Progenitor cell of endocrine pancreas (in vitro differentiated cells): ENCODE measurements around the gene NPPA. TPM values are rescaled to one million over a fixed set of nuclear protein-coding genes. Genes with fewer than 3 reads are reported as not detected.
A peak's percentile ranks its signal among the peaks of the same experiment; 100 is the strongest.
"Not testable (repeated sequence)": the region's sequence is repeated elsewhere in the genome, so short reads cannot be mapped to it uniquely, and the experiment has no call there.

Source experiments
- DNase-seq: peaks from one replicate; pipeline ENCODE4 v3.0.0; 2021; ENCODE audit warnings: low spot score; ENCODE audit not compliant: unreplicated experiment
- H3K27ac Mint-ChIP-seq: 2 replicates; pipeline ENCODE4 v1.8.0; 2021; ENCODE audit warnings: mild to moderate bottlenecking, moderate library complexity, mixed read lengths
- H3K27me3 Mint-ChIP-seq: 2 replicates; pipeline ENCODE4 v1.8.0; 2021; ENCODE audit warnings: mixed read lengths
- H3K36me3 Mint-ChIP-seq: 2 replicates; pipeline ENCODE4 v1.8.0; 2022; ENCODE audit warnings: mixed read lengths; ENCODE audit not compliant: insufficient read depth
- H3K4me1 Mint-ChIP-seq: 2 replicates; pipeline ENCODE4 v1.8.0; 2021; ENCODE audit warnings: low read depth, mixed read lengths
- H3K4me3 Mint-ChIP-seq: 2 replicates; pipeline ENCODE4 v1.8.0; 2021; ENCODE audit warnings: low read depth, mild to moderate bottlenecking, moderate library complexity, mixed read lengths
- H3K9me3 Mint-ChIP-seq: 2 replicates; pipeline ENCODE4 v1.8.0; 2021; ENCODE audit warnings: low read depth, mixed read lengths
- total RNA-seq: library from RNA; stranded (reverse); gene quantifications from 2 replicates; pipeline ENCODE4 v1.2.1, GENCODE V29; 2021
- TF ChIP-seq, protein P1 (sequence below): fragments of 200-600 bp; sonication (generic); IDR thresholded peaks from one replicate; pipeline ENCODE4 v1.5.0; 2021; ENCODE audit warnings: antibody characterized with exemption, mild to moderate bottlenecking; ENCODE audit not compliant: unreplicated experiment

NPPA gene
- total RNA-seq, 1 donor from 2014 or later, result not detected

DNA sequence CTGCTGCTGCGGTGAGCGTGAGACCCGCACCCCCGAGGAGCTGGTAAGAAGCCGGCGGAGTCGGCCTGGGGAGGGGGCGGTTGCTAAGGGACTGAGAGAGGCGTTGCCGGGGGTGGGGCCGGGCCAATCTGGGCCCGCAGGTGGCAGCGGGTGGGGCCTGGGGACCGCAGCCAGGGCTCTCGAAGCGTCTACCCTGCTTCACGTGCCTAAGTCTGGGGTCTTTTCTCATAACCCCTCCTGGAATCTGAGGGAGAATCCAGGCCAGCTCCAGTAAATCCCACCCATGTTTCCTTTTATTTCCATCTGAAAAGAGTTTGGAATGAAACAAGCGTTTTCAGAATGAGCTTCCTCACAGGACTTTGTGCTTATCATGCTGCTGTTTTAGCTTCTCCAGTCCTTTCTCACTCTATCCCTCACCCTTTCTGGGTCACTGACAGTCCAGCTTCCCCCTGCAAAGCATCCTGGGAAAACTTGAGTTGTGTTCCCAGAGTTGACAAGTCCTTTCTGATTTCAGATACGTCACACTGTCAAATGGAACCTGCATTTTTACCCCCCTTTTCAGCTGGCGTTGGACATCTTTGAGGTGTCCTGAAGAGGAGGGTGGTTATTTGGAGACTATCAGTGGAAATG, 41.2 kb downstream of the NPPA start:
- H3K27ac Mint-ChIP-seq, result peak overlapping the region; percentile 97
- TF ChIP-seq, protein P1, sequence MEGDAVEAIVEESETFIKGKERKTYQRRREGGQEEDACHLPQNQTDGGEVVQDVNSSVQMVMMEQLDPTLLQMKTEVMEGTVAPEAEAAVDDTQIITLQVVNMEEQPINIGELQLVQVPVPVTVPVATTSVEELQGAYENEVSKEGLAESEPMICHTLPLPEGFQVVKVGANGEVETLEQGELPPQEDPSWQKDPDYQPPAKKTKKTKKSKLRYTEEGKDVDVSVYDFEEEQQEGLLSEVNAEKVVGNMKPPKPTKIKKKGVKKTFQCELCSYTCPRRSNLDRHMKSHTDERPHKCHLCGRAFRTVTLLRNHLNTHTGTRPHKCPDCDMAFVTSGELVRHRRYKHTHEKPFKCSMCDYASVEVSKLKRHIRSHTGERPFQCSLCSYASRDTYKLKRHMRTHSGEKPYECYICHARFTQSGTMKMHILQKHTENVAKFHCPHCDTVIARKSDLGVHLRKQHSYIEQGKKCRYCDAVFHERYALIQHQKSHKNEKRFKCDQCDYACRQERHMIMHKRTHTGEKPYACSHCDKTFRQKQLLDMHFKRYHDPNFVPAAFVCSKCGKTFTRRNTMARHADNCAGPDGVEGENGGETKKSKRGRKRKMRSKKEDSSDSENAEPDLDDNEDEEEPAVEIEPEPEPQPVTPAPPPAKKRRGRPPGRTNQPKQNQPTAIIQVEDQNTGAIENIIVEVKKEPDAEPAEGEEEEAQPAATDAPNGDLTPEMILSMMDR, result no peak
- peak overlapping the region; percentile 100 for H3K4me3 Mint-ChIP-seq
- no peaks in the 10 kb centered on the region for H3K27me3 Mint-ChIP-seq
- no peak for DNase-seq
- peaks cover 5% of the 10 kb centered on the region for H3K36me3 Mint-ChIP-seq
- H3K9me3 Mint-ChIP-seq, result no peaks in the 10 kb centered on the region
- H3K4me1 Mint-ChIP-seq, result peaks cover 44% of the 10 kb centered on the region

DNA sequence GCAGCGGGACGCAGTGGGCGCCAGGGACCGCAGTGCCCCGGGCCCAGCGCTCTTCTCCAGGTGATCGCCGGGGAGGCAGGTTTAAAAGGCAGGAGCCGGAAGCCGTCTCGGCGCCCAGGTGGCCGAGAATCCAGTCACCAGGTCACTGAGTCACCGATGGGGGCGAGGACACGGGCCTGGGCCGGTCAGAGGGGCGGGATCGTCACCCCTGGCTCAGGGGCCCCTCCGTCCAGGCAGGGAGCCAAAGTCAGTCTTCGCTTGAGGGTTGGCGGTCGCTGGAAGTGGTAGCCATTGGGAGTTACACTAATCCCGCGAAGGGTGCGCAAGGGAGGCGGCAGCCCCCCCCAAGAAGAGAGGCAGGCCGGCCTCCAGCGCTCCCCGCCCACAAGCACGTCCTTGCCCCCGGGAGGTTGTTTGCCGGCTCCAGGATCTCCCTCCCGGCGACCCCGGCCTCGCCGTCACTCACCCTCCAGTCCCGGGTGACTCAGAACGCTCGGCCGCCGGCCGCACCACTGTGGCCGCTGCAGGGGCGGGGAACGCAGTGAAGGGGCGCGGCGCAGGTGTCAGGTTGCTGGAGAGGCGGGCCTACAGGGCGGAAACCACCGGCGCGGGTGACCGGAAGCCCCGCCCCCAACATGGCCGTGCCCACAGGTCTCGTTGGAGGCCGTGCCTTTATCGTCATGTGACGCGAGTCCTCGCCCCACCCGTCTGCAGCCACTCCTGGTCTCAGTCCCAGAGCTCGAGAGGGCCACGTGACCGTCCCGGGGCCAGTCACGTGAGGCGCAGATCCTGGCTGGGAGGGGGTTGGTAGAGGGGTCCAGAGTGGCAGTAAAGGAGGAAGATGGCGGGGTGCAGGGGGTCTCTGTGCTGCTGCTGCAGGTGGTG, 41.9 kb downstream of the NPPA start, which contains the start of the genes CLCN6 and MTHFR:
Gene CLCN6 (plus strand): TSS at position 770 of the 885 bp plus-strand sequence. CDS start 72 bp downstream, at position 842.
Gene MTHFR (minus strand): TSS at position 543 of the 885 bp plus-strand sequence. CDS start 2,848 bp downstream, outside the sequence.
- no peaks in the 10 kb centered on the region for H3K27me3 Mint-ChIP-seq
- peak; percentile 99 for DNase-seq
- TF ChIP-seq, protein P1, result no peak
- peak within 1 kb of the TSS; percentile 100 for H3K4me3 Mint-ChIP-seq
- H3K4me1 Mint-ChIP-seq, result peaks cover 44% of the 10 kb centered on the region
- no peaks in the 10 kb centered on the region for H3K9me3 Mint-ChIP-seq
- peak within 1 kb of the TSS; percentile 97 for H3K27ac Mint-ChIP-seq
- peaks cover 5% of the 10 kb centered on the region for H3K36me3 Mint-ChIP-seq

DNA sequence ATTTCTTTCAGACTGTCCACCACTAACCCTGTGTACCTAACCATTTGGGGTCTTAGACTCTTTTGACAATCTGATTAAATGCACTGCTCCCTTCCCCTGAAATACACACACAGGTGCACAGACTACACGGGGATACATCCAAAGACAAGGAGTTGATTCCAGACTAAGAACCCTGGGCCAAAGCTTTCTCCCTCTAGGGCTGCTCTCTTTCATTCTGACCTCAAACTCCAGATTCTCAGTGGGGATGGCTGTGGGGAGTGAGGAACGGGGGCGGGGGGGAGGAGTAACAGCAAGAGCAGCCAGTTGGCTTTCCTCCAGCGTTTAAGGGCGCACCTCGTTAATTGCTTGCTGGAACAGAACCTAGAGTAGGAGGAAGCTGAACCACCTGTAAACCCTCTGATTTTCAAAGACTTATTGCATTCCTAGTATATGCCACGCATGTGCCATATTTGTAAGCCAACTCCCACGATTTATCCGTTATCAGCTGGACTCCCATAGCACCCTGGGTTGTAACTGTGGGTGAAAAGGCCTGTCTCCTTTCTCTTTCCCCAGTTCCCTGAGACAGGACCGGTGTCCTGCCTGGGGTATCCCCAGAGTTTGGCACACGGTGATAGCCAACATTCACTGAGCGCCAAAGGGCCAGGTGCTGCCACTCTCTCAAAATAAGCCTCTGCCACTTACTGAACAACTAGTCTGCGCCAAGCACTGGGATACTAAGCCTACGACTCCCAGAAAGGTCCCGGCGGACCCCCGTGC, 42.7 kb downstream of the NPPA start:
- TF ChIP-seq, protein P1, result no peak
- H3K27ac Mint-ChIP-seq, result peak overlapping the region; percentile 97
- peaks cover 9% of the 10 kb centered on the region for H3K36me3 Mint-ChIP-seq
- H3K9me3 Mint-ChIP-seq, result no peaks in the 10 kb centered on the region
- no peak for DNase-seq
- H3K4me3 Mint-ChIP-seq, result peak overlapping the region; percentile 100
- peaks cover 44% of the 10 kb centered on the region for H3K4me1 Mint-ChIP-seq
- no peaks in the 10 kb centered on the region for H3K27me3 Mint-ChIP-seq

DNA sequence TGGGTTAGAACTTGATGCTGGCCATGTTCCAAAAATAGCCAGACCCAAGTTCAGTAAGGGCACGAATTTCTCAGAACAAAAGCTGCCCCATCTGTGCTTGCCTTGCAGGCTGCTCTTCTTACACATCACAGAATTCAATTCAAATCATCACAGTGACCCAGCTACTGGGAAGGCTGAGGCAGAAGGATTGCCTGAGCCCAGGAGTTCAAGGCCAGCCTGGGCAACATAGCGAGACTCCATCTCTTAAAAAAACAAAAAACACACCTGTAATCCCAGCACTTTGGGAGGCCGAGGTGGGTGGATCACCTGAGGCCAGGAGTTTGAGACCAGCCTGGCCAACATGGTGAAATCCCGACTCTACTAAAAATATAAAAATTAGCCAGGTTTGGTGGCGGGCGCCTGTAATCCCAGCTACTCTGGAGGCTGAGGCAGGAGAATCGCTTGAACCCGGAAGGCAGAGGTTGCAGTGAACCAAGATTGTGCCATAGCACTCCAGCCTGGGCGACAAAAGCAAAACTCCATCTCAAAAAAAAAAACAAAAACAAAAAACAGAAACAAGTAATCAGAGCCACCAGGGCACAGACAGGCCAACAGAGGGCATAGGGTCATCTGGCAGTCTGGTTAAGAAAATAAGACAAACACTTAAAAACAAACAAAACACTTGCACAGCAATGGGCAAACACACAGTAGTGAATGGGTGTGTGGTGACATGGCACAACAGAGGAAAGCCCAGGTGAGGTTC, 43.5 kb downstream of the NPPA start:
- H3K27me3 Mint-ChIP-seq, H3K36me3 Mint-ChIP-seq, DNase-seq, H3K9me3 Mint-ChIP-seq: not testable (repeated sequence)
- Mint-ChIP-seq H3K4me1 (peaks cover 42% of the 10 kb centered on the region), H3K27ac (peak overlapping the region; percentile 97), H3K4me3 (peak overlapping the region; percentile 100)
